ENCODE results near the gene CYGB.

- no peak for TF ChIP-seq CTCF (IDR thresholded peaks at IDR 0.05)
- TF ChIP-seq POLR2A (IDR thresholded peaks at IDR 0.05), result no peak
Measured at GRCh38 chr17:76570457-76570856, 32.9 kb upstream of the CYGB start.
